Activated naive CD4-positive, alpha-beta T cell treated with anti-CD3 and anti-CD28 coated beads, Interleukin-2, amount 50 U/mL, for 16 hours (primary cell): Measurements from ENCODE around the gene ASB2.
A peak's percentile ranks its signal among the peaks of the same experiment; 100 is the strongest.

Experiments
- DNase-seq: peaks from one replicate; pipeline ENCODE4 v3.0.0-alpha.2; 2020

The ASB2 gene

GRCh38 chr14:93999573-93999972 lies 23.2 kb upstream of the ASB2 start:
- DNase-seq: no peak

GRCh38 chr14:93998871-93999403 lies 22.6 kb upstream of the ASB2 start:
- DNase-seq: no peak

- no peak for DNase-seq
These were observed 21.8 kb upstream of the ASB2 start for GRCh38 chr14:93997916-93998870.

DNA sequence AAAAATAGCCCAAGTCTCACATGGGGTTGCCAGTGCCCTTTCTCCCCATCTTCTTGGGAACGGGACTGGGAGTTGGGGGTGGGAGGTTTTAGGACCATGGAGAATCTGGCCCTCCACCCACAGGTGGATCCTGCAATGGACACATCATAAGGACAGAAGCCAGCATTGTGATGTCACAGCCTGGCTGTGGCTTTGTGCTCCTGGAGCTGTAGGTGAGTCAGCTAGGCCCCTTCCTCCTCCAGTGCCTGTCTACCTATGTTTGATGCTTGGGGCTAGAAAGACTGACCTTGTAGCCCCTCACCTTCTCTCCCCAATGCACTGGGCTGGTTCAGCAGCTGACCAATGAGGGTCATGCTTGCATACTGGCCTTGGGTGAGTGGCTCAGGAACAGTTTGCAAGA lies 20.7 kb upstream of the ASB2 start, which contains the start of gene CCDC197:
TSS of gene CCDC197 (plus strand) at position 220 of the 400 bp plus-strand sequence. CDS start 831 bp downstream, outside the sequence.
- no peak for DNase-seq

- DNase-seq: no peak
These were observed 19.8 kb upstream of the ASB2 start for GRCh38 chr14:93996130-93996695.

DNA sequence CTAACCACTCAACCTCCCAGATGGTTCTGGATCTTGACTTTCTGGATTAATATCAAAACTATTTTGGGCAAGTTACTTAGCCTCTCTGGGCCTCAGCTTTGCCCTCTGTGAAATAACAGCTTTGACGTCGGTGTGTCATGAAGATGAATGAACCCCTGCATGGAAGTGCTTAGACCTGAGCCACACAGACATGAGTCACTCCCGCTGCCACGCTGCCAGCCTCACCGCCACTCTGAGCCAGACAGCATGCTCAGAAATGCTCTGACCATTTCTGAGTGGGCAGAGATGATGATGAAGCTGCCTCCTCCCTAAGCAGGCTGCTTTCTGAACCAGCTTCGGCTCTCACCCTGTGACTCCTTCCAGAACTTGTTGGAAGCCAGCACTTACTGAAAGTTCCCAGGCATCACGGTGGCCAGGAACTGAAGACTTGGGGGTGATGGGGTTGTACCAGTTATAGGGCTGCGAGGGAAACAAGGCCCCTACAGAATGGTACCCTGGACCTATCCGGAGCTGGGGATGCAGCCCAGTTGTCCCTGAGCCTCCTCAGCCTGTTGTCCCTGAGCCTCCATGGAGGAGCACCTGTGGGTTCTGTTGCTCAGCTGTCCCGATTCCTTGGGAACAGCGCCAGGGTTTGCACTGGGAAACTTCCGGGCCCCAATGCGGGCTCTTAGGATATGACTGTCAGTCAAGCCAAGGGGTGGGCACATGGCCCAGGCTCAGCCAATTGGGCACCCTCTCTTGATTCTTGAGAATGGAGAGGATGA lies 18.7 kb upstream of the ASB2 start:
- peak; percentile 68 for DNase-seq

DNA sequence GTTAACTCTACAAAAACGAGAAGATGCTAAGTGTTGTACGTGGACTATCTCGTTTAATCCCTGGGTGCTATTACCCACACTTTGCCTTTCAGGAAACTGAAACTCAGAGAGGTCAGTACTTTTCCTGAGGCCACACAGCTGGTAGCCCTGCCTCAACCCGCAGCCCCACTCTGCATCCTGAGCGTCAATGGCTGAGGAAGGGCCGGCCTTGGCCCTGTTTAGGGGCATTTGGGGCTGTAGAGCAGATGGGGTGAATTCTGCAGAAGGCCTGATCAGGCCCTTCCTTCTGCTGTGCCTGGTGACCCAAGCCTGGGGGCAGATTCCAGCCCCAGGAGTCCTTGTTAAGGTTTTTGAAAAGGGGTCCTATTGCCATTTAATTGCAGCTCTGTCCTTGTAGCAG lies 17.0 kb upstream of the ASB2 start:
- DNase-seq: no peak

DNA sequence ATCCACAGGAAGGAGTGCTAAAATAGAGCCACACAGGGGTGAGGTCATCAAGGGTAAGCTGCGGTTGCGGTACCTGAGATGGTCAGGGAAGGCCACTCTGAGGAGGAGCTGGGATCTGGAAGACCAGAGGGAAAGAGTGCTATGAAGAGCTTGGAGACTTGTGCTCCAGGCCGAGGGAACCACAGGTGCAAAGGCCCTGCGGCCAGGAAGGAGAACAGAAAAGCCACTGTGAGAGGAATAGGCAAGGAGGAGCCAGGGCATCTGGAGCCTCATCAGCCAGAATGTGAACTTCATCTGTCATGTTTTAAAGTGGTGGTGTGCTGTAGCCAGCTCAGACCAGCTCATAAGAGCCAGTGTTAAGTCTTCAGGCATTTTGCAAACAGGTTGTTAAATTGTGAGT lies 15.3 kb upstream of the ASB2 start:
- DNase-seq: no peak

DNA sequence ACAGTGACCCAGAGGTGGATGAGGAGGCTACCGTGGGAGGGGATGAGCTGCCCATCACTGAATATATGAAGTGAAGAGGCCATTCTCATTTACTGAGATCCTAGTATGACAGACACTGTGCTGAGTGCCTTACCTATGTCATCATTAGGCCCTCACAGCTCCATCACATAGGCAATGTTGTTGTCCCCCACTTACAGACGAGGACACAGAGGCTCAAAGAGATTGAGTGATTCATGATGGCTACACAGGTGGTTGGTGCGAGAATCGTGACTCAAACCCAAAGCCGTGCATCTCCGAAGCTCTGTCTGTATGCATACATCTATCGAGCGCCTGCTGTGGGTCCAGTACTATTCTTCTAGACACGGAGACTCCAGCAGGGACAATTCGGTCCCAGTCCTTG lies 14.8 kb upstream of the ASB2 start:
- no peak for DNase-seq

DNA sequence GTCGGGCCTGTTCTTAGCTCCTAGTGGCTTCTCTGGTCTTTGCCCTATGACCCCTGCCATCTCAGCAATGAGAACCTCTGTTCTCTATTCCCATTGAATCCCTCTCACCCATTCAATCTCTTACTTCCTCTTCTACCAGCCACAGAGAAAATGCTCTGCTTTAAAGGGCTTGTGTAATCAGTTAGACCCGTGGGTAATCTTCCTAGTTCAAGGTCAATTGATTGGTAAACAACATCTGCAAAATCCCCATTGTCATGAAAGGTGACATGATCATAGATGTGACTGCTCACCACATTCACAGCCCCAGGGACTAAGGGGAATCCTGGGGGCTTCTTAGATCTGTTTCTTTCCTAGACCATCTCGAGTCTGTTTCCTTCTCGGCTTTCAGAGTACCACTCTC lies 13.6 kb upstream of the ASB2 start:
- no peak for DNase-seq

DNA sequence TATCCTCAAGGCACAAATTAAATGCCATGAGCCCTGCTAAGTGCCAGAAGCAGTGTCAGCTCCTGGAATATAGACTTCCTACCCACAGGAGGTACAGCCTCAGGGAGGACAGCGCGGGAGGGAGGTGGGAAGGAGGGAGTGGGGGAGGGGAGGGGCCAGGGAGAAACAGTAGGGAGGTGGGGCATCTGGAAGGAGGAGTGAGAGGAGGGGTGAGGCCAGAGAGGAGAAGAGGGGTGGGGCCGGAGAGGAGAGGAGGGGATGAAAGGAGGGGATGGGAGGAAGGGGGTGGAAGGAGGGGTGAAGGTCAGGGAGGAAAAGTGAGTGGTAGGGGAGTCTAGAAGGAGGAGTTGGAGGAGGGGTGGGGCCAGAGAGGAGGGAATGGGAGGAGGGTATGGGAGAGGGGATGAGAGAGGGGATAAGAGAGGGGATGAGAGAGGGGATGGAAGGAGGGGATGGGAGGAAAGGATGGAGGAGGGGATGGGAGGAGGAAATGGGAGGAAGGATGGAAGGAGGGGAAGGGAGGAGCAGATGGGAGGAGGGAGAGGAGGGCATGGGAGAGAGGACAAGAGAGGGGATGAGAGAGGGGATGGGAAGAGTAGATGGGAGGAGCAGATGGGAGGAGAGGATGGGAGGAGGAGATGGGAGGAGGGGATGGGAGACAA lies 11.6 kb upstream of the ASB2 start:
- DNase-seq: no peak

DNA sequence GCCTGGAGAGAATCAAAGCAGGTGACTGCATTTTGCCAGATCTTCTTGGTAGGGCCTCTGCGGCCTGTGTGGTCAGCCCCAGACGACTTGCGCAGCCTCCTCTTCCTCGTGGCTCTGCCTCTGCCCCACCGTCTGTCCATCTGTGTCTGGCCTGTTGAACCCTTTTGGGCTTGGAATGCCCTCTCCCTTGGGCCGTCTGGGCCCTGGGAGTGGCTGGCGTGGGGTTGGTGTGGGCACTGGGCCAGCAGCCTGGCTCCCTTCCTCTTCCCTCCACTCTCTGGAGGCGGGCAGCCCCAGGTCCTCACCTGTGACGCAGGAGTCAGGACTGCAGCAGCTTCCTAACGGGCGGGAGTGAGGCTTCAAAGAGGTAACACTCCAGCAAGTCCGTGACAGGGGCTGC lies 11.0 kb upstream of the ASB2 start:
- DNase-seq: no peak

GRCh38 chr14:93986955-93987354 lies 10.6 kb upstream of the ASB2 start:
- no peak for DNase-seq

GRCh38 chr14:93984987-93985410 lies 8.6 kb upstream of the ASB2 start:
- no peak for DNase-seq

- no peak for DNase-seq
These were observed 7.7 kb upstream of the ASB2 start for GRCh38 chr14:93984070-93984469.

GRCh38 chr14:93982230-93983007 lies 6.0 kb upstream of the ASB2 start:
- DNase-seq: no peak

DNA sequence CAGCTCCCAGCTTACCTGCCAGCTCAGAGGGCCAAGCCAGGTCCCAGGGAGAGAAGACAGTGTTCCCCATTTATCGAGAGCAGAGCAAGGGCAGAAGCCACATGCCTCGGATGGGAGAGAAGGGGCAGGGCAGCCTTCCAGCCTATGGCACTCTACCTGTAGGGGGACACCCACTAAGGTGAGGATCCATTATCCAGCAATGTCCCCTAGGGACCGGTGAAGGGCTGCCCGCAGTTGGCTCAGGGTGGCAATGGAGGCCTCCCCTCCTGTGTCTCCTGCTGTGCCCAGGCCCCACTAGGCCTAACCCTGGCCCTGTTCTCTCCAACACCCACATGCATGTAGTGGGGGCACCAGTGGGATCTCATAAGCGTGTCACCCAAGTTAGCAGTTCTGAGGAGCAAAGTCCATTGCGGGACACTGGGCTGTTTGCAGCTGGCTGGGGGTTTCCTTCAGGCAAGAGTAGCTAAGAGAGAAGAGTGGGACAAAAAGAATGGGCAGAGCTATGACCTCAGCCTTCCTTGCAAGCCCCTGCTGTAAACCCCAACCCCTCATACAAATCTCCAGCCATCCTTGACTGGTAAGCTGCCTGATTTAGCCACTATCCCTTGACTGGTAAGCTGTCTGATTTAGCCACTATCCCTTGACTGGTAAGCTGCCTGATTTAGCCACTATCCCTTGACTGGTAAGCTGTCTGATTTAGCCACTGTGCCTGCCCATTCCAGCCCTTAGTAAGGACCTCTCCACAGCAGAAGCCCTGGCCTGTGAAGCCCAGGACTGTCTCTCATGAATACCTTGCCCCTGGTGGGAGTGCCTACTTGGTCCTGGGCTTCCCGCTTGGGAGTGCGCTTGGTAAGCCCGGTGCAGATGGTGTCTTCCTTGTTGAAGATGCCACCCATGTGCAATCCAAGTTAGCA lies 5.2 kb upstream of the ASB2 start:
- no peak for DNase-seq

DNA sequence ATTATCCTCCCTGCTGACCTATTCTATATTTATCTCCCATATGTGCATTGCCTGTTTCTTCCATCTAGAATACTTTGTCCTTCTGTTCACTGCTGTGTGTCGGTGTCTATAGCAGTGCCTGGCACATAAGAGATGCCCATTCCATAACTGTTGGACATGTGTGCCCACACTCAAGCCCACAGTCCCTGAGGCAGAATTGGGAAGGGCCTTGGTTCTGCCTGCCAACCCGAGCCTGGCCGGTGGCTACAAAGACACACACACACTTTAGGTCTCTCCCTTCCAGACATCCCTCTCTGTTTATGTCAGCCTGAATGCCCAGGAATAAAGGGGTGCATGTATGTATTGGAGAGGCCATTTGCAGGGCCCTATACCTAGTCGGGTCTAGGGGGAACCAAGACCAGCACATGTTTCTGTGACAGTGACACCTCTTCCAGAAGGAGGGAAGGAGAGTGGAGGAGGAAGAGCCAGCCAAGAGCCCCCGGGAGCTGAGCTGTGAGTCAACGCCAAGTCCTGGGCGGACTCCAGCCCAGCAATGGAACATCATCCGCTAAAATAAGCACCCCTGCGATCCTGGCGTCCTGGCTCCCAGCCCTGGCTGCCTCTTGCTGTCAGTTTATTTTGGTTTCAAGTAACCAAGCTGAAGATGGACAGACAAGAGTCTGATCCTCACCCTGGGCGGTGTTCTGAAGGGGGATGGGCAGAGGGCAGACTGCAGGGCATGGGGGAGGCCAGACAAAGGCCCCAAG lies 4.3 kb upstream of the ASB2 start:
- no peak for DNase-seq

DNA sequence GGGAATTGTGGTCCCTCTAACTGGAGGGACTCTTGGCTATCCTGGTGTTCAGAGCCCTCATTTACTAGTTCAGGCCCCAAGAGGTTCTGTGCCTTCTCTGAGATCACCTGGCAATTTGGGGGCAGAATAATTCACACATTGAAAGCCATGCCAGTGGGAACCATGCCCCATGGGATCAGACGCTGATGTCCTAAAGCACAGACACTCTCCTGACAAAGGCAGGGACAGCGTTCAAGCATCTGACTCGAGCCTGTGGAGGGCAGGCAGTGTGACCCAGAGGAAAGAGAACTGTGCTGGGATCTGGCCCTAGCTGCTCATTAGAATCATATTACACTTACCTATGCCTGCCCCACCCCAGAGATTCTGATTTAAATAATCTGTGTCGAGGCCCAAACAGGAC lies 2.4 kb upstream of the ASB2 start:
- DNase-seq: no peak
